ENCODE measurements around the gene PGGHG. TPM values are rescaled to one million over a fixed set of nuclear protein-coding genes. Genes with fewer than 3 reads are reported as not detected.
"Not testable (repeated sequence)": the region's sequence is repeated elsewhere in the genome, so short reads cannot be mapped to it uniquely, and the experiment has no call there.

The PGGHG gene
- polyA plus RNA-seq, 1 experiment: 13.2 TPM

DNA sequence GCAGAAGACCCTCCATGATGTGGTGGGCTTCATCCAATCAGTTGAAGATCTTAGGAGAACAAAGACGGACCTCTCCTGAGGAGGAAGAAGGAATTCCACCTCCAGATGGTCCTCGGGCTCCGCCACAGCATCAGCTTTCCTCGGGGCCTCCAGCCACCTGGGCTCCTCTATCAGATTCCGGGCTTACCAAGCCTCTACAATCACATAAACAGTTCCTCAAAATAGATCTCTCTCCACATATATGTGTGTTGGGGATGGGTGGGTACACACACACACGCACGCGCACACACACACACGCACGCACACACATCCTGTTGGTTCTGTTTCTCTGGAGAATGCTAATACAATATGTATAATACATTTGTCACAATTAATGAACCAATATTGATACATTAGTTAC lies 29.5 kb upstream of the PGGHG start:
- H3K27me3 ChIP-seq (ENCODE audit: control insufficient read depth, insufficient read depth, low read length): peaks cover 4% of the 10 kb centered on the region
- ChIA-PET POLR2A (no interaction called here), CTCF (interaction anchor here (5.1 kb wide), 1 partner anchor 8 kb away, joined by 38 read pairs; no protein-coding TSS in a partner anchor)
- TF ChIP-seq, protein P1, sequence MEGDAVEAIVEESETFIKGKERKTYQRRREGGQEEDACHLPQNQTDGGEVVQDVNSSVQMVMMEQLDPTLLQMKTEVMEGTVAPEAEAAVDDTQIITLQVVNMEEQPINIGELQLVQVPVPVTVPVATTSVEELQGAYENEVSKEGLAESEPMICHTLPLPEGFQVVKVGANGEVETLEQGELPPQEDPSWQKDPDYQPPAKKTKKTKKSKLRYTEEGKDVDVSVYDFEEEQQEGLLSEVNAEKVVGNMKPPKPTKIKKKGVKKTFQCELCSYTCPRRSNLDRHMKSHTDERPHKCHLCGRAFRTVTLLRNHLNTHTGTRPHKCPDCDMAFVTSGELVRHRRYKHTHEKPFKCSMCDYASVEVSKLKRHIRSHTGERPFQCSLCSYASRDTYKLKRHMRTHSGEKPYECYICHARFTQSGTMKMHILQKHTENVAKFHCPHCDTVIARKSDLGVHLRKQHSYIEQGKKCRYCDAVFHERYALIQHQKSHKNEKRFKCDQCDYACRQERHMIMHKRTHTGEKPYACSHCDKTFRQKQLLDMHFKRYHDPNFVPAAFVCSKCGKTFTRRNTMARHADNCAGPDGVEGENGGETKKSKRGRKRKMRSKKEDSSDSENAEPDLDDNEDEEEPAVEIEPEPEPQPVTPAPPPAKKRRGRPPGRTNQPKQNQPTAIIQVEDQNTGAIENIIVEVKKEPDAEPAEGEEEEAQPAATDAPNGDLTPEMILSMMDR (IDR thresholded peaks at IDR 0.05; ENCODE audit: insufficient read depth, low read depth, low read length): no peak
- no peak overlapping the region for H3K4me3 ChIP-seq (ENCODE audit: low read depth, low read length)
- no peaks in the 10 kb centered on the region for H3K36me3 ChIP-seq (ENCODE audit: control insufficient read depth, insufficient read depth, low read length)
- DNase-seq (ENCODE audit: low read depth): no peak

DNA sequence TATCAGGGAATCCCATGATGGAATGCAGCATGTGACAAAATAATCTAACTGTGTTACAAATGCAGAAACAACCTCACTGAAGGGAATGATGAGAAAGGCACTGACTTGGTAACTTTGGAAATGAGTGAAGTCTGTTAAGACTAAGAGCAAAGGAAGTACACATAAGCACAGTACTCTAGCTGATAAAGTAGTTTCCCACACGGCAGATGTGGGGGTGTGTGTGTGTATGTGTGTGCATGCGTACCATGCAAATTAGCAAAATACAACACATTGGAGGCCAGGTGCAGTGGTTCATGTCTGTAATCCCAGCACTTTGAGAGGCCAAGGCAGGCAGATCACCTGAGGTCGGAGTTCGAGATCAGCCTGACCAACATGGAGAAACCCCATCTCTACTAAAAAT lies 27.3 kb upstream of the PGGHG start:
- TF ChIP-seq, protein P1 (IDR thresholded peaks at IDR 0.05; ENCODE audit: insufficient read depth, low read depth, low read length): no peak
- H3K36me3 ChIP-seq (ENCODE audit: control insufficient read depth, insufficient read depth, low read length): no peaks in the 10 kb centered on the region
- peaks cover 4% of the 10 kb centered on the region for H3K27me3 ChIP-seq (ENCODE audit: control insufficient read depth, insufficient read depth, low read length)
- CTCF ChIA-PET: interaction anchor here (0.6 to 5.1 kb wide), 2 partner anchors 10 to 195 kb away, joined by 3 to 38 read pairs; no protein-coding TSS in a partner anchor
- no peak overlapping the region for H3K4me3 ChIP-seq (ENCODE audit: low read depth, low read length)
- POLR2A ChIA-PET: no interaction called here
- no peak for DNase-seq (ENCODE audit: low read depth)

DNA sequence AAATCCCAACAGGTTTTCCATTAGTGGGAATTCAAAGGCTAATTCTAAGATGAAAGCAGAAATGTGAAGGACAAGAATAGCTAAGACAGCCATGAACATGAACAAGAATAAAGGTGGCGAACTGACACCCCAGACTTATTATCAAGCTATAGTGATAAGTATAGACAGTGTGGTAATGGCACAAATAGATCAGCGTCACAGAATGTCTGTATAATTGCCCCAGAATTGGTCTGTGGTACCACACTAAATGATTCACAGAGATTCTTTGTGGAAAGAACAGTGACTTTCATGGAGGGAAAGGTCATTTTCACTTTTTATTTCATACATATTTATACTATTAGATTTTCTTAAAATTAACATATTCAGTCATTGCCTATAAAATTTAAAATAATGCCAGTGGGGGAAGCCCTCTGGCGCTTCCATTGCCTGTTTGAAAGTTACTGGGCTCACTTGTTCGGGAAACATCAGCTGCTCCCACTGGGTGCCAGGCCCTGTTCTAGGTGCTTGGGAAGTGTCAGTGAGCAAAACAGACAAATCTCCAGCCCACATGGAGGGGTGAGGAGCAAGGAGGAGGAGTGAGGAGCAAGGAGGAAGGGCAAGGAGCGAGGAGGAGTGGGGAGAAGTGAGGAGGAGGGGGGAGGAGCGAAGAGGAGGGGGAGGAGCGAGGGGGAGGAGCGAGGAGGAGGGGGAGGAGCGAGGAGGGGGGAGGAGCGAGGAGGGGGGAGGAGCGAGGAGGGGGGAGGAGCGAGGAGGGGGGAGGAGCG lies 22.1 kb upstream of the PGGHG start:
- POLR2A ChIA-PET: no interaction called here
- TF ChIP-seq, protein P1 (IDR thresholded peaks at IDR 0.05; ENCODE audit: insufficient read depth, low read depth, low read length): no peak

DNA sequence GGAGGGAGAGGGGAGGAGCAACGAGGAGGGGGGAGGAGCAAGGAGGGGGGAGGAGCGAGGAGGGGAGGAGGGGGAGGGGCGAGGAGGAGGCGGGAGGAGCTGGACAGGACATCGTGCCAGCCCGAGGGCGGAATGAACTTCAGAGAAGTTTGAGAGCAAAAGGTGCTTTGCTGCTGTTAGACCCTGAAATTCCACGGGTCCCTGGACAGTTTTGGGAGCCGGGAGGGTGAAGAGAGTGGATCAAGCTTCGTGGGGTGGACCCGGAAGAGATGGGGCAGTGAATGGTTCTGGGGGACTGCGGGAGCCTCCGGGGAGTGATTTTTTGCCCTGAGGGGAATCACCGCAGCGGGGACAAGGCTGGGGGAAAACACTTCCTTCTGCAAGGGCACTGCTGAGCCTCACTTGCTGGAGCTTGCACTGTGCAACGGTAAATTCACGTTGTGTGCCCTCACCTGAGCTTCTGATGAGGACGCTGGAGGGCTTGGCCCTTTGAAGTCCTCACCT lies 21.4 kb upstream of the PGGHG start:
- no peaks in the 10 kb centered on the region for H3K36me3 ChIP-seq (ENCODE audit: control insufficient read depth, insufficient read depth, low read length)
- CTCF ChIA-PET: interaction anchor here (3.7 kb wide), 1 partner anchor 18 kb away, joined by 18 read pairs; no protein-coding TSS in a partner anchor
- no peak overlapping the region for H3K4me3 ChIP-seq (ENCODE audit: low read depth, low read length)
- POLR2A ChIA-PET: no interaction called here
- peaks cover 8% of the 10 kb centered on the region for H3K27me3 ChIP-seq (ENCODE audit: control insufficient read depth, insufficient read depth, low read length)
- TF ChIP-seq, protein P1 (IDR thresholded peaks at IDR 0.05; ENCODE audit: insufficient read depth, low read depth, low read length): no peak
- DNase-seq (ENCODE audit: low read depth): no peak

More for the DNA sequence above, 22.1 kb upstream of the PGGHG start:
- no peak for DNase-seq (ENCODE audit: low read depth)
- H3K36me3 ChIP-seq (ENCODE audit: control insufficient read depth, insufficient read depth, low read length): no peaks in the 10 kb centered on the region
- CTCF ChIA-PET: interaction anchor here (3.7 kb wide), 1 partner anchor 17 kb away, joined by 18 read pairs; no protein-coding TSS in a partner anchor
- H3K27me3 ChIP-seq (ENCODE audit: control insufficient read depth, insufficient read depth, low read length): peaks cover 7% of the 10 kb centered on the region
- no peak overlapping the region for H3K4me3 ChIP-seq (ENCODE audit: low read depth, low read length)

DNA sequence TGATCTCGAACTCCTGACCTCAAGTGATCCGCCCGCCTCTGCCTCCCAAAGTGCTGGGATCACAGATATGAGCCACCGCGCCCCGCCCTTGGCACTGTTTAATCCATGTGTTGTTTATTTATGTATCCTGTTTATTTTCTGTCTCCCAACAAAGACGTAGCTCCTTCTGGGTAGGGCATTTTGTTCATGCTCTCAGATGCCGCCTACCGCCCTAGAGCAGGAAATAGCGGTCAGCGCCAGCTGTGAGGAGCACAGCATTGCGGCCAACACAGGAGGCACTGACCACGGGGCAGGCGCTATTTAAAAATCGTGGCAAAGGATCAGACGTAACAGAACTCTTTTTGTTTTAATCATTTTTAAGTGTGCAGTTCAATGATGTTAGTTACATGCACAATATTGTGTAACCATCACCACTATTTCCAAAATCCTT lies 20.2 kb upstream of the PGGHG start:
- H3K4me3 ChIP-seq (ENCODE audit: low read depth, low read length); POLR2A ChIA-PET: not testable (repeated sequence)
- CTCF ChIA-PET: interaction anchor here (0.8 to 3.7 kb wide), 3 partner anchors 10 to 36 kb away, joined by 3 to 18 read pairs (median 3); no protein-coding TSS in a partner anchor

More for the DNA sequence above, 20.2 kb upstream of the PGGHG start:
- H3K27me3 ChIP-seq (ENCODE audit: control insufficient read depth, insufficient read depth, low read length): peaks cover 10% of the 10 kb centered on the region
- not testable (repeated sequence) for H3K36me3 ChIP-seq (ENCODE audit: control insufficient read depth, insufficient read depth, low read length); DNase-seq (ENCODE audit: low read depth)
